Measurements from ENCODE around the gene NUPR1.
"Not testable (repeated sequence)": the region's sequence is repeated elsewhere in the genome, so short reads cannot be mapped to it uniquely, and the experiment has no call there.

Gene NUPR1

DNA sequence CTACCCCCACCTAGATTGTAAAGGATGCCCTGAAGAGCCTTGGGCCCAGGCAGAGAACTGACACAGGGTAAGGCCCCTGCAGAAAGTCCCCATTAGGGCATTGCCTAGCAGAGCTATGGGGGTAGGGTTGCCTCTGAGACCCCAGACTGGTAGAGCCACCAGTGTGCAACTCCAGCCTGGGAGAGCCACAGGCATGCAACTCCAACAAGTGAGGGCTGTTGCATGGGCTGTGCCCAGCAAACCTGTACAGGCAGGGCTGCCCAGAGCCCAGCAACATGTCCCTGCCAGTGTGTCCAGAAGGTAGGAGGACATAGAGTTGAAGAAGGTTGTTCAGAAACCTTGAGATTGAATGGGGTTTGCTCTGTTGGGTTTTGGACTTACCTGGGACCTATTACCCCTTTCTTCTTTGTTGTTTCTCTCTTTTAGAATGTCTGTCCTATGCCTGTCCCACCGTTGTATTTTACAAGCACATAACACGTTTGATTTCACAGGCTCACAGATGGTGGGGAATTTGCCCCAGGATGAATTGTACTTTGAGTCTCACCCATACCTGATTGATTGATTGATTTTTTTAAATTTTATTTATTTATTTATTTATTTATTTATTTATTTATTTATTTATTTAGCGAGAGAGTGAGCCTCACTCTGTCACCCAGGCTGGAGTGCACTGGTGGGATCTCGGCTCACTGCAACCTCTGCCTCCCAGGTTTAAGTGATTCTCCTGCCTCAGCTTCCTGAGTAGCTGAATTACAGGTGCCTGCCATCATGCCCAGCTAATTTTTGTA is 31.4 kb upstream of the NUPR1 start:
- H3K4me3 ChIP-seq (replicated peaks; ENCODE audit: insufficient read depth, low read length): no peak overlapping the region
- no peaks in the 10 kb centered on the region for H3K27me3 ChIP-seq (ENCODE audit: insufficient read depth, poor library complexity, severe bottlenecking)
- H3K27ac ChIP-seq (replicated peaks): no peak overlapping the region
- DNase-seq (ENCODE audit: low read depth in 1 of 2, low spot score in 1 of 2): no peak
- TF ChIP-seq, protein P1, sequence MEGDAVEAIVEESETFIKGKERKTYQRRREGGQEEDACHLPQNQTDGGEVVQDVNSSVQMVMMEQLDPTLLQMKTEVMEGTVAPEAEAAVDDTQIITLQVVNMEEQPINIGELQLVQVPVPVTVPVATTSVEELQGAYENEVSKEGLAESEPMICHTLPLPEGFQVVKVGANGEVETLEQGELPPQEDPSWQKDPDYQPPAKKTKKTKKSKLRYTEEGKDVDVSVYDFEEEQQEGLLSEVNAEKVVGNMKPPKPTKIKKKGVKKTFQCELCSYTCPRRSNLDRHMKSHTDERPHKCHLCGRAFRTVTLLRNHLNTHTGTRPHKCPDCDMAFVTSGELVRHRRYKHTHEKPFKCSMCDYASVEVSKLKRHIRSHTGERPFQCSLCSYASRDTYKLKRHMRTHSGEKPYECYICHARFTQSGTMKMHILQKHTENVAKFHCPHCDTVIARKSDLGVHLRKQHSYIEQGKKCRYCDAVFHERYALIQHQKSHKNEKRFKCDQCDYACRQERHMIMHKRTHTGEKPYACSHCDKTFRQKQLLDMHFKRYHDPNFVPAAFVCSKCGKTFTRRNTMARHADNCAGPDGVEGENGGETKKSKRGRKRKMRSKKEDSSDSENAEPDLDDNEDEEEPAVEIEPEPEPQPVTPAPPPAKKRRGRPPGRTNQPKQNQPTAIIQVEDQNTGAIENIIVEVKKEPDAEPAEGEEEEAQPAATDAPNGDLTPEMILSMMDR (IDR thresholded peaks at IDR 0.05; ENCODE audit: insufficient read depth, low read length): no peak
- no peak for TF ChIP-seq POLR2AphosphoS5 (IDR thresholded peaks at IDR 0.05; ENCODE audit: low read depth)
- TF ChIP-seq, protein P2, sequence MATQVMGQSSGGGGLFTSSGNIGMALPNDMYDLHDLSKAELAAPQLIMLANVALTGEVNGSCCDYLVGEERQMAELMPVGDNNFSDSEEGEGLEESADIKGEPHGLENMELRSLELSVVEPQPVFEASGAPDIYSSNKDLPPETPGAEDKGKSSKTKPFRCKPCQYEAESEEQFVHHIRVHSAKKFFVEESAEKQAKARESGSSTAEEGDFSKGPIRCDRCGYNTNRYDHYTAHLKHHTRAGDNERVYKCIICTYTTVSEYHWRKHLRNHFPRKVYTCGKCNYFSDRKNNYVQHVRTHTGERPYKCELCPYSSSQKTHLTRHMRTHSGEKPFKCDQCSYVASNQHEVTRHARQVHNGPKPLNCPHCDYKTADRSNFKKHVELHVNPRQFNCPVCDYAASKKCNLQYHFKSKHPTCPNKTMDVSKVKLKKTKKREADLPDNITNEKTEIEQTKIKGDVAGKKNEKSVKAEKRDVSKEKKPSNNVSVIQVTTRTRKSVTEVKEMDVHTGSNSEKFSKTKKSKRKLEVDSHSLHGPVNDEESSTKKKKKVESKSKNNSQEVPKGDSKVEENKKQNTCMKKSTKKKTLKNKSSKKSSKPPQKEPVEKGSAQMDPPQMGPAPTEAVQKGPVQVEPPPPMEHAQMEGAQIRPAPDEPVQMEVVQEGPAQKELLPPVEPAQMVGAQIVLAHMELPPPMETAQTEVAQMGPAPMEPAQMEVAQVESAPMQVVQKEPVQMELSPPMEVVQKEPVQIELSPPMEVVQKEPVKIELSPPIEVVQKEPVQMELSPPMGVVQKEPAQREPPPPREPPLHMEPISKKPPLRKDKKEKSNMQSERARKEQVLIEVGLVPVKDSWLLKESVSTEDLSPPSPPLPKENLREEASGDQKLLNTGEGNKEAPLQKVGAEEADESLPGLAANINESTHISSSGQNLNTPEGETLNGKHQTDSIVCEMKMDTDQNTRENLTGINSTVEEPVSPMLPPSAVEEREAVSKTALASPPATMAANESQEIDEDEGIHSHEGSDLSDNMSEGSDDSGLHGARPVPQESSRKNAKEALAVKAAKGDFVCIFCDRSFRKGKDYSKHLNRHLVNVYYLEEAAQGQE (IDR thresholded peaks at IDR 0.05; ENCODE audit: insufficient replicate concordance, low read depth): no peak
- TF ChIP-seq GABPA (IDR thresholded peaks at IDR 0.05; ENCODE audit: low read depth): no peak
- TF ChIP-seq SPI1 (IDR thresholded peaks at IDR 0.05; ENCODE audit: borderline replicate concordance, low read depth): no peak

DNA sequence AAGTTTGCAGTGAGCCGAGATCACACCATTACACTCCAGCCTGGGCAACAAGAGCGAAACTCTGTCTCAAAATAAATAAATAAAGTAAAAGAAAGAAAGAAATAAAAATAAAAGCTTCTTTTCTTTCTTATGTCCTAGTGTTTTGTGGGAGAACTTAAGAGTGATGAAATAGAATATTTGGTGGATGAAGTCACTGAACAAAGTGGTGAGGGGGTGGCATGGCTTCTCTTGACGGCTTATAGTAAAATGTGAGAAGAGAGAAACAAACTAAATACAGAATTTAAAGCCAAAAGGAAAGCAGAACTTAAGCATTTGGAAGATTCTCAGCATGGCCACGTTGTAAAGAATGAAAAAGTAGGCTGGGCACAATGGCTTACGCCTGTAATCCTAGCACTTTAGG is 30.2 kb upstream of the NUPR1 start:
- TF ChIP-seq GABPA (IDR thresholded peaks at IDR 0.05; ENCODE audit: low read depth): no peak
- TF ChIP-seq, protein P2 (IDR thresholded peaks at IDR 0.05; ENCODE audit: insufficient replicate concordance, low read depth): no peak
- TF ChIP-seq POLR2AphosphoS5 (IDR thresholded peaks at IDR 0.05; ENCODE audit: low read depth): no peak
- TF ChIP-seq, protein P1 (IDR thresholded peaks at IDR 0.05; ENCODE audit: insufficient read depth, low read length): no peak
- no peak for TF ChIP-seq SPI1 (IDR thresholded peaks at IDR 0.05; ENCODE audit: borderline replicate concordance, low read depth)
- H3K4me3 ChIP-seq (replicated peaks; ENCODE audit: insufficient read depth, low read length): no peak overlapping the region
- H3K27ac ChIP-seq (replicated peaks): no peak overlapping the region
- no peak for DNase-seq (ENCODE audit: low read depth in 1 of 2, low spot score in 1 of 2)
- no peaks in the 10 kb centered on the region for H3K27me3 ChIP-seq (ENCODE audit: insufficient read depth, poor library complexity, severe bottlenecking)

GRCh38 chr16:28567292-28567691 is 28.5 kb upstream of the NUPR1 start:
- DNase-seq (ENCODE audit: low read depth in 1 of 2, low spot score in 1 of 2): no peak
- TF ChIP-seq, protein P2 (IDR thresholded peaks at IDR 0.05; ENCODE audit: insufficient replicate concordance, low read depth): no peak
- TF ChIP-seq, protein P1 (IDR thresholded peaks at IDR 0.05; ENCODE audit: insufficient read depth, low read length): no peak
- TF ChIP-seq POLR2AphosphoS5 (IDR thresholded peaks at IDR 0.05; ENCODE audit: low read depth) (no peak), SPI1 (IDR thresholded peaks at IDR 0.05; ENCODE audit: borderline replicate concordance, low read depth) (no peak), GABPA (IDR thresholded peaks at IDR 0.05; ENCODE audit: low read depth) (no peak)
- Histone ChIP-seq H3K4me3 (replicated peaks; ENCODE audit: insufficient read depth, low read length) (no peak overlapping the region), H3K27ac (replicated peaks) (no peak overlapping the region), H3K27me3 (ENCODE audit: insufficient read depth, poor library complexity, severe bottlenecking) (no peaks in the 10 kb centered on the region)

DNA sequence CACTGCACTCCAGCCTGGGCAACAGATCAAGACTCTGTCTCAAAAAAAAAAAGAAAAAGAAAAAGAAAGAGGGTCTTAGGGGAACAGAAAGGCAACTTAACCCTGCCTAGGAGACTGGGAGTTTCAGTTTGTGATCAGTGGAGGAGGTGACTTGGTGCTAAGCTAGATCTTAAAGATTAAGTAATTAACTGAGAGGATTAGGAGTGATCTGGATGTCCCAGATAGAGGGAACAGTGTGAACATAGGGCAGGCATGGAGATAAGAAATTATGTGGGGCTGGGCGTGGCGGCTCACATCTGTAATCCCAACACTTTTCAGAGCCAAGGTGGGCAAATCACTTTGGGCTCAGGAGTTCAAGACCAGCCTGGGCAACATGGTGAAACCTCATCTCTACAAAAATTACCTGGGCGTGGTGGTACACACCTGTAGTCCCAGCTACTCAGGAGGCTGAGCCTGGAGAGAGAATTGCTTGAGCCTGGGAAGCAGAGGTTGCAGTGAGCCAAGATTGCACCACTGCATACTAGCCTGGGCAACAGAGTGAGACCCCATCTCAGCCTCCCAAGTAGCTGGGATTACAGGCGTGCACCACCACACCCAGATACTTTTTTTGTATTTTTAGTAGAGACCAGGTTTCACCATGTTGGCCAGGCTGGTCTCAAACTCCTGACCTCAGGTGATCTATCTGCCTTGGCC is 27.6 kb upstream of the NUPR1 start:
- H3K27me3 ChIP-seq (ENCODE audit: insufficient read depth, poor library complexity, severe bottlenecking); H3K4me3 ChIP-seq (replicated peaks; ENCODE audit: insufficient read depth, low read length); H3K27ac ChIP-seq (replicated peaks); DNase-seq (ENCODE audit: low read depth in 1 of 2, low spot score in 1 of 2): not testable (repeated sequence)

Measured in HL-60 (cell line).